Measurements from ENCODE around the gene PGAP2.

DNA sequence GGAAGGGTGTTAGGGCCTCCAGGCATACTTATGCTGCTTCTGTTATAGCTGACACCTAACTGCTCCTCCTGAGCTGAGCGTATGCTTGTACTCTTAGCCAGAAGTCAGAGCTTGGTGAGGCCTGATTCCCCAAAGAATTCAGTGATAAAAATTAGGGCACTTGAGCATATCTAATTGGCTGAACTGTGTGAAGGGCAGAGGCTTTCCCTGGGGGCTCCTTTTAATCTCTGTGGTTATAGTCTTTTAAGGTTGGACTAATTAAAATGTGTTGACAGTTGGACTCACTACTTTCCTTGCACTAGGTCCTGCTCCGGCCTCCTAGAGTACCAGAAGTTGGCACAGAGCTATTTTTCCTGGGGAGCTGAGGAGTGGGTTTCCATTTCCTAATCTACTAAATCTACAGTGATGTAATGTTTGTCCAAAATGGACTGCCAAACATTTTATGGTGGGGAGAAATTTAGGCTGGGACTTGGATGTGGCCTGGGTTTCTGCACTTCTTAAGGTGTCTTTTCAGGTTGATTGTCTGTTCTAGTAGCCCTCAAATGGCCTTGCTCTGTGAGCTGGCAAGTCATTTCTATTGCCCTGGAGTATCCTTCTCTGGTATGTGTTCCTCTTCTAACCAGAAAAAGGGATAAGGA lies 65.5 kb downstream of the PGAP2 start:
- TF ChIP-seq POLR2A (IDR thresholded peaks at IDR 0.05): no peak
- TF ChIP-seq, protein P1, sequence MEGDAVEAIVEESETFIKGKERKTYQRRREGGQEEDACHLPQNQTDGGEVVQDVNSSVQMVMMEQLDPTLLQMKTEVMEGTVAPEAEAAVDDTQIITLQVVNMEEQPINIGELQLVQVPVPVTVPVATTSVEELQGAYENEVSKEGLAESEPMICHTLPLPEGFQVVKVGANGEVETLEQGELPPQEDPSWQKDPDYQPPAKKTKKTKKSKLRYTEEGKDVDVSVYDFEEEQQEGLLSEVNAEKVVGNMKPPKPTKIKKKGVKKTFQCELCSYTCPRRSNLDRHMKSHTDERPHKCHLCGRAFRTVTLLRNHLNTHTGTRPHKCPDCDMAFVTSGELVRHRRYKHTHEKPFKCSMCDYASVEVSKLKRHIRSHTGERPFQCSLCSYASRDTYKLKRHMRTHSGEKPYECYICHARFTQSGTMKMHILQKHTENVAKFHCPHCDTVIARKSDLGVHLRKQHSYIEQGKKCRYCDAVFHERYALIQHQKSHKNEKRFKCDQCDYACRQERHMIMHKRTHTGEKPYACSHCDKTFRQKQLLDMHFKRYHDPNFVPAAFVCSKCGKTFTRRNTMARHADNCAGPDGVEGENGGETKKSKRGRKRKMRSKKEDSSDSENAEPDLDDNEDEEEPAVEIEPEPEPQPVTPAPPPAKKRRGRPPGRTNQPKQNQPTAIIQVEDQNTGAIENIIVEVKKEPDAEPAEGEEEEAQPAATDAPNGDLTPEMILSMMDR (IDR thresholded peaks at IDR 0.05): no peak
